ENCODE data around the gene PMEPA1.

PMEPA1 gene

DNA sequence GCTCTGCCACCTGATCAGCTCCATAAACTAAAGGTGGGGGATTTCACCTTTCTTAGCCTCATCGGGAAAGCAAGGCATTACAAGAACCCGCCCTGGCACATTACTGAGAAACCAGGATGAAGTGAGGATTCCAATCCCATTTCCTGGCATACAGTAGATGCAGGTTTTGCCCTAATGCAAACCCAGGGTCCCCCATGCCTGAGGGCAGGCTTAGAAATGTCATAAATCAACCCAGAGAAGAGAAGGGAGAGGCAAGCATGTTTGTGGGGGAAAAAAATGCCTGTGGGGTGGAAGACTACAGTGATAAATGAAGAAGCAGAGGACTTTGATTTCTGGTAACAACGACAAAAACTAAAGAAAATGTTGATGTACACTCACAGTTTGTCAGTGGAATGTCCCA lies 18.0 kb upstream of the PMEPA1 start:
- Histone ChIP-seq H3K9me3 (ENCODE audit: low read length) (no peaks in the 10 kb centered on the region), H3K4me1 (ENCODE audit: insufficient read depth, low read length) (no peaks in the 10 kb centered on the region), H3K27me3 (ENCODE audit: insufficient read depth, low read length) (peaks cover 58% of the 10 kb centered on the region), H2AFZ (ENCODE audit: low read depth, low read length) (no peak overlapping the region), H3K4me3 (ENCODE audit: low read length) (no peak overlapping the region), H3K36me3 (ENCODE audit: insufficient read depth, low read length) (no peaks in the 10 kb centered on the region)

DNA sequence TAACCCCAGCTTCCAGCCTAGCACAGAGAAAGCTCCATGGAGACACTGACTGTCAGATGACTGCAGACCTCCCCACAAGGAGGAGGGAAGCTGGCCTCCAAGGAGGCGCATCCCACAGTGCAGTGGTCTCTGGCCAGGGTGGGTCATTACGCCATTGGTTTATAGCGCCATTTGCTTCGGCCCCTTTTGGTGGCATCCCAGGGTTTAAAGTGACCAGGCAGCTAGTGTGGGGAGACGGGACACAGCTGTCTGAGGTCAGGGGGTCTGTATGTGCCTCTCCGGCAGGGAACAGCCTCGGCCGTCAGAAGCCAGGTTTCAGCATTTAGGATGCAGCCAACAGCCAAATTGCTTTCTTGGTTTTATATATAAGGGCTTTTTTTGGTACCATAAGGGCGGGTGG lies 15.8 kb upstream of the PMEPA1 start:
- Histone ChIP-seq H2AFZ (ENCODE audit: low read depth, low read length) (no peak overlapping the region), H3K36me3 (ENCODE audit: insufficient read depth, low read length) (no peaks in the 10 kb centered on the region), H3K4me3 (ENCODE audit: low read length) (no peak overlapping the region), H3K27me3 (ENCODE audit: insufficient read depth, low read length) (peaks cover 64% of the 10 kb centered on the region), H3K9me3 (ENCODE audit: low read length) (no peaks in the 10 kb centered on the region), H3K4me1 (ENCODE audit: insufficient read depth, low read length) (no peaks in the 10 kb centered on the region)

DNA sequence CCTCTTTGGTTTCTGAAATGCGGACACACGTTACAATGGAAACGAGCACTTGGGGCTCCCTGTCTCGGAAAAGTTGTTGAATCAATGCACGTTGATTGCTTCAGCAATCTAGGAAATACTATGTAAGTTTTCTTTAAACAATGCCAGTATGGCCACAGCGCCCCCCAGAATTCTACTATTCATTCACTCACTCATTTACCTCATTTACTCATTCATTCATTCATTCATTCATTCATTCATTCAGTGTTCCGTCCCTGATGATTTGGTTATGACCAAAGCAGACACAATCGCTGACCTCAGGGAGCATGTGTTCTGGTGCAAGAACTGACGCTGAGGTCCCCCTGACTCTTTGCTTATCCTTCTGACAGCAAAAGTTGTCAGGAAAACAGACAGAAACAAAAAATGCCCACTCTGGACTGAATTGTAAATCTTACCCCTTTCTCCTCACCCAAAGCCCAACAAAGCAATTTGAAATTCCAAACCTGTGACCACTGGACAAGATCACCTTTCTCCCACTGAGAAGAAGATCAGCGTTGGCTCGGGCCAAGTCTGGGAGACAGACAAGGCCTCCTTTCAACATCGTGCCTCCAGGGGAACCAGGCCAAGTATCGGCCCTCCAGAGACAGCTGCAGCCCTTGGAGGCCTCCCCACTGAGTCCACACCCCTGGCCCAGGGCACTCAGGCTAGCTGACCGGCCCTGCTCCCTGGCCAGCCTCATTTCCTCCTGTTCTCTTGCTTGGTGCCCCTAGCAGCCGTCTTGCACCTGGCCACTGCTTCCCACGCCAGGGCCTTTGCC lies 15.0 kb upstream of the PMEPA1 start:
- Histone ChIP-seq H3K36me3 (ENCODE audit: insufficient read depth, low read length) (no peaks in the 10 kb centered on the region), H3K4me1 (ENCODE audit: insufficient read depth, low read length) (no peaks in the 10 kb centered on the region), H3K4me3 (ENCODE audit: low read length) (no peak overlapping the region), H3K27me3 (ENCODE audit: insufficient read depth, low read length) (peaks cover 58% of the 10 kb centered on the region), H2AFZ (ENCODE audit: low read depth, low read length) (no peak overlapping the region), H3K9me3 (ENCODE audit: low read length) (no peaks in the 10 kb centered on the region)

DNA sequence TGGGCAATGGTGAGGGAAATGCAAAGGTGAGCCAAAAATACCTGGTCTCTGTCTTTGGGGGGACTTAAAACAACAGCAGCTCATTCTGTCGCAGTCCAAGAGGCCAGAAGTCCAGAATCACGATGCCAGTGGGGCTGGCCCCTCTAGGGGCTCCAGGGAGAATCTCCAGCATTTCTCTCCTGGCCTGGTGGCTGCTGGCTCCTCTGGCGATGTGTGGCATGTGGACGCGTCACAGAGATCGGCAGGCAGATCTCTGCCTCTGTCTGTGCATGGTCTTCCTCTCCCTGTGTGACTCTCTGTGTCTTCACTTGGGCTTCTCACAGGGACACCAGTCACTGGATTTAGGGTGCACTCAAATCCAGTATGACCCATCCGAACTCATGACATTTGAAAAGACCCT lies 14.0 kb upstream of the PMEPA1 start:
- Histone ChIP-seq H3K4me3 (ENCODE audit: low read length) (no peak overlapping the region), H3K36me3 (ENCODE audit: insufficient read depth, low read length) (no peaks in the 10 kb centered on the region), H3K4me1 (ENCODE audit: insufficient read depth, low read length) (peaks cover 1% of the 10 kb centered on the region), H3K9me3 (ENCODE audit: low read length) (no peaks in the 10 kb centered on the region), H2AFZ (ENCODE audit: low read depth, low read length) (no peak overlapping the region), H3K27me3 (ENCODE audit: insufficient read depth, low read length) (peaks cover 51% of the 10 kb centered on the region)

DNA sequence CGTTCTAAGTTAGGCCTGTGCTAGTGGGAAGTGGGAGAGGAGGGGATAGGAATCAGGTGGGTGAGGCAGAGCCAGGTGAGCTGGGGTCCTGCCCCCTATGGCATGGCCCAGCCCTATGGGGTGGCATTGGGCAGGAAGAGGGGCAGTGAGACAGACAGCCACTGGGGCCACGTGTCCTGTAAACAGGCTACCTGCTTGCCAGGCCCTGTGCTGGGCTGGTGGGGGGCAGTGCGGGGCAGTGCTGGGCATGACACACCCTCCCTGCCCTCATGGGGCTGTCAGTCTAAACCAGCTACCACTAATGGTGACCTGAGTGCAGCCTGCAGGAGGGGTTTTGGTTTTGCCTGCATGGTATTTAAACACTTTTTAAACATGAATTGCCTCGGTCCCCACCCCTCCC lies 10.1 kb upstream of the PMEPA1 start:
- Histone ChIP-seq H3K27me3 (ENCODE audit: insufficient read depth, low read length) (peaks cover 36% of the 10 kb centered on the region), H3K4me1 (ENCODE audit: insufficient read depth, low read length) (peaks cover 8% of the 10 kb centered on the region), H2AFZ (ENCODE audit: low read depth, low read length) (no peak overlapping the region), H3K36me3 (ENCODE audit: insufficient read depth, low read length) (no peaks in the 10 kb centered on the region), H3K4me3 (ENCODE audit: low read length) (no peak overlapping the region), H3K9me3 (ENCODE audit: low read length) (no peaks in the 10 kb centered on the region)

DNA sequence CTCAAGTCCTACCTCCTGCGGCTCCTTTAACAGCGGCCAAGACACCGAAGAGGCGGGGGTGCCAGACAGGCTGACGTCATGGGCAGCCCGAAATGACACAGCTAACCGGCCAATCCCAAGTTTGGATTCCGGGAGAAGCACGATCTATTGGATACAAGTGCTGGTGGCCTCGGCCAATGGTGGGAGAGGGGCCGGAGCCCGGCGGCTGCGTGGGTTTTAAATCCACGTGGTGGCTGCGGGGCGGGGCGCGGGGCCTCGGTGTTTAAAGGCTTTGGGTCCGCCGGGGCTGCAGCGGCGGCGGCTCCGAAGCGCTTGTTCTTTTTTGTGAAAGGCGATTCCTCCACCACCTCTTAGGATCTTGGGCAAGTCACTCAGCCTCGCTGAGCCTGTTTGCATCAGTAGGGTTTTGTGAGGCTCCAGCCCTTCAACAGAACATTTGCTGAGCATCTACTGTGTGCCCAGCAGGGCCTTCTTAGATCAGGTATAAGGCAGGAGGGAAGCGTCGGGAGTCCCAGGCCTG lies 8.7 kb upstream of the PMEPA1 start:
- H3K27me3 ChIP-seq (ENCODE audit: insufficient read depth, low read length): peaks cover 33% of the 10 kb centered on the region
- H3K4me3 ChIP-seq (ENCODE audit: low read length): peak overlapping the region; percentile 40
- no peaks in the 10 kb centered on the region for H3K36me3 ChIP-seq (ENCODE audit: insufficient read depth, low read length)
- H3K9me3 ChIP-seq (ENCODE audit: low read length): no peaks in the 10 kb centered on the region
- peaks cover 10% of the 10 kb centered on the region for H3K4me1 ChIP-seq (ENCODE audit: insufficient read depth, low read length)
- H2AFZ ChIP-seq (ENCODE audit: low read depth, low read length): no peak overlapping the region

DNA sequence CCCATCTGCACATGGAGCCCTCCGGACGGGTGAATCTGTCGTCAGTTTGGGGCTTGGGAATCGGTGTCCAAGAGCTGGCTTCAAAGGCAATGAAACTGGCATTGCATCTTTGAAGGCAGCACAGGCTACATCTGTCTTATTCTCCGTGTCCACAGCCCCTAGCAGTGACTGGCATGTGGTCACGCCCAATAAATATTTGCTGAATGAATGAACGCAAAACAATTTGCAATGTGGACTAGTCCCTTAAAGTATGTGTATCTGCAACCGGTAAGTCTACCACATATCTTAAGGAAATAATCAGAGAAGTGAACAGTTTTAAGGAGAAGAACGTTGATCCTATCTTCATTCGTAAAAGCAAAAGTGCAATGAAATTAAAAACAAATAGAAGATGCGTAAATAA lies 8.0 kb upstream of the PMEPA1 start:
- Histone ChIP-seq H3K9me3 (ENCODE audit: low read length) (no peaks in the 10 kb centered on the region), H2AFZ (ENCODE audit: low read depth, low read length) (no peak overlapping the region), H3K27me3 (ENCODE audit: insufficient read depth, low read length) (peaks cover 25% of the 10 kb centered on the region), H3K36me3 (ENCODE audit: insufficient read depth, low read length) (no peaks in the 10 kb centered on the region), H3K4me1 (ENCODE audit: insufficient read depth, low read length) (peaks cover 17% of the 10 kb centered on the region), H3K4me3 (ENCODE audit: low read length) (no peak overlapping the region)

DNA sequence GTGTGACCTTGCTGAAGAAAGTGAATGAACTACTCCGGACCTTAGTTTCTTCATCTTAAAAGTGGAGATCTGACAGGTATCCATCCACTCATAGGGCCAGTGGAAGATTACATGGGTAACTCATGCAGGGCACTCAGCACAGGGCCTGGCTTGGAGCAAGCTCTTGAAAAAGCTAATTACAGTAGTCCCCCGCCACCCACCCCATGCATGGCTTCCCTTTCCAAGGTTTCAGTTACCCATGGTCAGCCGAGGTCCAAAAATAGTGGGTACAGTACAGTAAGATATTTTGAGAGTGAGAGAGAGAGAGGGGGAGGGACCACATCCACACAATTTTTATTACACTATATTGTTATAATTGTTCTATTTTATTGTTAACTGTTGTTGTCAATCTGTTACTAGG lies 7.1 kb upstream of the PMEPA1 start:
- no peaks in the 10 kb centered on the region for H3K9me3 ChIP-seq (ENCODE audit: low read length)

DNA sequence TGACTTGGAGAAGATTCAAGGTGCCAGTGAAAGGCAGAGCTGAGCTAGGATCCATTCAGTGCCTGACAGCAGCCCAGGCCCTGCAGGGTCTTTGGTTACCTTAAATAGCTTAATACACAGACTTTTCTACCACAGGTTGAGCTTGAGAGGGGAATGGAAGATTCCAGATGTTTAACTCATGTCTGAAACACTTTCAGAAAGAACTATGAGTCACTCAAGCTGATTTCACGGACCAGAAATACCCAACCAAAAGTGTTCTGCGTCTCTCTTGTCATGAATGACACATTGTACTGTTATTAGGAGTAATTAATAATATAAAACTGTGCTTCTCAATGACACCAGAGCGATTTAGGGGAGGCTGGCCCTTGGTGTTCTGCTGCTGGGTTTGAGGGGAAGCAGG lies 6.4 kb upstream of the PMEPA1 start:
- Histone ChIP-seq H3K4me1 (ENCODE audit: insufficient read depth, low read length) (peaks cover 30% of the 10 kb centered on the region), H2AFZ (ENCODE audit: low read depth, low read length) (no peak overlapping the region), H3K36me3 (ENCODE audit: insufficient read depth, low read length) (no peaks in the 10 kb centered on the region), H3K27me3 (ENCODE audit: insufficient read depth, low read length) (peaks cover 23% of the 10 kb centered on the region), H3K9me3 (ENCODE audit: low read length) (no peaks in the 10 kb centered on the region), H3K4me3 (ENCODE audit: low read length) (no peak overlapping the region)

More for the DNA sequence above, 7.1 kb upstream of the PMEPA1 start:
- Histone ChIP-seq H3K4me3 (ENCODE audit: low read length) (no peak overlapping the region), H3K4me1 (ENCODE audit: insufficient read depth, low read length) (peaks cover 24% of the 10 kb centered on the region), H2AFZ (ENCODE audit: low read depth, low read length) (no peak overlapping the region), H3K27me3 (ENCODE audit: insufficient read depth, low read length) (peaks cover 24% of the 10 kb centered on the region), H3K36me3 (ENCODE audit: insufficient read depth, low read length) (no peaks in the 10 kb centered on the region)

DNA sequence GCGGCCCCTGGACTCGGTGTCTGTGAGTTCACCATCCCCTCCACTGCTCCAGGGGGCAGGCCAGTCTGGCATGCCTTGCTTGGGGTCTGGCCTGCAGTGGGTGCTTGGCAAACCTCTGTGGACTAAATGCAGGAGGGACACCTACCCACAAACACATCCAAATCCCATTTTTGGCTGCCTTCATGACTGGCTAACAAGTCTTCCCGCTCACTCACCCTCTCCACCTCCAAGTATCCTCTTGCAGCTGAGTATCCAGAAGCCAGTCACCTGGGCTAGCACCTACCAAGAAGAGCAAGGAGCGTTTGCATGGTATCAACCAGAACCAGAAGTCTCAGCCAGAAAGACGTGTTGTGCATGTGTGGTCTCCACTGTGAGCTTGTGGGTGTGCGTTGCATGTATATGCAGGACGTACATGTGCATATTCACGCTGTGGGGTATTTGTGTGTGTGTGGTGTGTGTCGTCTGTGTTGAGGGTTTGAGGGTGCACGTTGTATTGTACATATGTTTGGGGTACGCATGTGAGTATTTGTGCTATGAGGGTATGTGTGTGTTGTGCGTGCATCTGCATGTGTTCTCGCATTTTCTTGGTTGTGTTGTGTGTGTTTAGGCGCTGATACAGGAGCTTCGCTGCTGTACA lies 5.6 kb upstream of the PMEPA1 start:
- no peak overlapping the region for H2AFZ ChIP-seq (ENCODE audit: low read depth, low read length)
- no peaks in the 10 kb centered on the region for H3K36me3 ChIP-seq (ENCODE audit: insufficient read depth, low read length)
- H3K4me1 ChIP-seq (ENCODE audit: insufficient read depth, low read length): peaks cover 35% of the 10 kb centered on the region
- no peak overlapping the region for H3K4me3 ChIP-seq (ENCODE audit: low read length)
- no peaks in the 10 kb centered on the region for H3K9me3 ChIP-seq (ENCODE audit: low read length)
- peaks cover 18% of the 10 kb centered on the region for H3K27me3 ChIP-seq (ENCODE audit: insufficient read depth, low read length)

DNA sequence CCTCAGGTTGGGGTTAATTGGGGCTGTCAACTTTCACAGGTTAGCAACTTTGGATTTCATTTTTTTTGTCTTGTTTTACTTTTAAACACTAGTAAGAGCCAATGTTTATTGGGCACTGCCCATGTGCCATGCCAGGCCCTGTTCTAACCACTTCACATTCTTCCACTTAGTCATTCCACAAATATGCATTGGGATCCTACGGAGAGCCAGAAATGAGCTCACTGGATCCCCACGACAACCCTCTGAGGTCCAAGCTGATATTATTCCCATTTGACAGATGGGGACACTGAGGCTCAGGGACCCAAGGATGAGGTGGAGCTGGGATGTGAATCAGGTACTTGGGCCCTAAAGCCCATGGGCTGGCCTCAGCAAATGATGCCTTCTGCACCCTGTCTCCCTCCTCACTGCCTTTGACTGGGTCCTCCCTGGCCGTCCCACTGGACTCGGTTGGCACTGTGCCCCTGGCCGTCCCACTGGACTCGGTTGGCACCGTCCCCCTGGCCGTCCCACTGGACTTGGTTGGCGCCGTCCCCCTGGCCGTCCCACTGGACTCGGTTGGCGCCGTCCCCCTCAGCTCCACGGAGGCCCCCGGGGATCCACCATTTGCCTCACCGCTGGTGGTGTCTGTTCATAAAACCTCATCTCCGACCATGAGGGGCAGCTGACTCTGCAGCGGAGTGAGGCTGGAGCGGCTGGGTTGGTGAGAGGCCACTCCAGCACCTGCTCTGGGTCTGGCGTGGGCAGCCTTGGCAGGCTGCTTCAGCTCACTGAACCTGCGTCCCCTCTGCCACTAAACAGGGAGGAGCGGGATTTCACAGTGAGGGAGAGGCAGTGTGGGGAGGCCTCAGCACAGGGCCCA lies 4.8 kb upstream of the PMEPA1 start:
- Histone ChIP-seq H2AFZ (ENCODE audit: low read depth, low read length) (no peak overlapping the region), H3K4me3 (ENCODE audit: low read length) (no peak overlapping the region), H3K9me3 (ENCODE audit: low read length) (no peaks in the 10 kb centered on the region), H3K4me1 (ENCODE audit: insufficient read depth, low read length) (peaks cover 35% of the 10 kb centered on the region), H3K36me3 (ENCODE audit: insufficient read depth, low read length) (no peaks in the 10 kb centered on the region), H3K27me3 (ENCODE audit: insufficient read depth, low read length) (peaks cover 18% of the 10 kb centered on the region)

DNA sequence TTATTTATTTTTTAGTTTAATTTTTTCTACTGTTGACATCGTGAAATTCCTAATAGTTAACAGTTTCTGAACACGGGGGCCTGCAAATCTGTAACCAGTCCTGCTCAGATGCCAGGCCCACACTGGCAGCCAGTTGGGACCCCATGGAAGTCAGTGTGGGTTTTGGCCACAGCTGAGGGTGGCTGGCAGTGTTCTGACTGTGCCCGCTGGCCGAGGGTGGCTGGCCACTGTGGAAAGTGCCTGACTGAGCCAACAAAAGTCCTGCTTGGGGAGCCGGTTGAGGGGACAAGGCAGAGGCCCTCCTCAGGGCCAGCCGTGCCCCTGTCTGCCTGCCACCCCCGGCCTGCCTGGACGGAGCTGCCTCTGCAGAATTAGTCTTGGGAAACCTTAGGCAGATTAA lies 4.1 kb upstream of the PMEPA1 start:
- Histone ChIP-seq H3K27me3 (ENCODE audit: insufficient read depth, low read length) (peaks cover 18% of the 10 kb centered on the region), H3K4me3 (ENCODE audit: low read length) (no peak overlapping the region), H3K36me3 (ENCODE audit: insufficient read depth, low read length) (no peaks in the 10 kb centered on the region), H3K9me3 (ENCODE audit: low read length) (no peaks in the 10 kb centered on the region), H3K4me1 (ENCODE audit: insufficient read depth, low read length) (peaks cover 35% of the 10 kb centered on the region), H2AFZ (ENCODE audit: low read depth, low read length) (no peak overlapping the region)

DNA sequence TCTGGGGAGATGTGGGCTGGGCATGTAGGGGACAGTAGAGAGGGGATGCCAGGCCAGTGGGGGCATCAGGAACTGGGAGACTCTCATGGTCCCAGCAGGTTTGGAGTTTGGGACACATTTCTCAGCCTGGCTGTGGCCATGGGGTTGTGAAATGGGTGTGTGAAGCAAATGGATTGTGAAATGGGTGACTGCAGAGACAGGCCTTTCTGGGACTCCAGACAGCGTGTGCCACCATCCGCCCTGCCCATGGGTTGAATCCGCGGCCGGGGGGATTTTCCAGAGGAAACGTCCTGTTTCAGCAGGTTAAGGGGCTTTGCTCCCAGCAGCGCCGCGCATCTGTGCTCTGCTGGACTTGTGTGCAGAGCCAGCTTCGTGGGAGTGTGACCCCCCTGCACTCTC lies 3.7 kb upstream of the PMEPA1 start:
- Histone ChIP-seq H3K27me3 (ENCODE audit: insufficient read depth, low read length) (peaks cover 18% of the 10 kb centered on the region), H3K4me1 (ENCODE audit: insufficient read depth, low read length) (peaks cover 35% of the 10 kb centered on the region)

More for the DNA sequence above, 3.7 kb upstream of the PMEPA1 start:
- no peak overlapping the region for H2AFZ ChIP-seq (ENCODE audit: low read depth, low read length)
- no peaks in the 10 kb centered on the region for H3K36me3 ChIP-seq (ENCODE audit: insufficient read depth, low read length)
- no peak overlapping the region for H3K4me3 ChIP-seq (ENCODE audit: low read length)
- no peaks in the 10 kb centered on the region for H3K9me3 ChIP-seq (ENCODE audit: low read length)
